ENCODE results near the gene NUCB1. TPM values are rescaled to one million over a fixed set of nuclear protein-coding genes. Genes with fewer than 3 reads are reported as not detected.

NUCB1 gene
- total and polyA plus RNA-seq, 9 of the 15 experiments (the other 6 are each of a cell fraction or from before 2014, with no cell fraction given): 3.1 to 153 (median 71.7) TPM

GRCh38 chr19:48943081-48943480 lies 43.0 kb downstream of the NUCB1 start (continued):
- TF ChIP-seq SAFB (IDR thresholded peaks at IDR 0.05; ENCODE audit: borderline replicate concordance, low read depth, low read length) (no peak), TSC22D4 (tag; IDR thresholded peaks at IDR 0.05) (no peak), ARID3B (CRISPR knock-in tag; IDR thresholded peaks at IDR 0.05; ENCODE audit: borderline replicate concordance) (no peak), ZC3H4 (CRISPR knock-in tag; IDR thresholded peaks at IDR 0.05; ENCODE audit: borderline replicate concordance) (no peak), CCNT2 (IDR thresholded peaks at IDR 0.05; ENCODE audit: borderline replicate concordance, extremely low read depth, insufficient read length, low read depth, low read length) (no peak), NR2C2 (CRISPR knock-in tag; IDR thresholded peaks at IDR 0.05) (no peak), NR2C2 (tag; IDR thresholded peaks at IDR 0.05) (peak; percentile 67), ZNF780A (CRISPR knock-in tag; IDR thresholded peaks at IDR 0.05) (no peak), SMAD2 (IDR thresholded peaks at IDR 0.05; ENCODE audit: low read depth, low read length) (no peak), RBM25 (IDR thresholded peaks at IDR 0.05; ENCODE audit: low read depth, low read length, severe bottlenecking) (no peak), SMAD4 (CRISPR knock-in tag; conservative IDR thresholded peaks at IDR 0.05) (no peak), BMI1 (IDR thresholded peaks at IDR 0.05; ENCODE audit: low read length) (no peak), SLC30A9 (CRISPR knock-in tag; IDR thresholded peaks at IDR 0.05) (no peak), ZFP30 (CRISPR knock-in tag; IDR thresholded peaks at IDR 0.05; ENCODE audit: borderline replicate concordance) (no peak), SIX5 (IDR thresholded peaks at IDR 0.05; ENCODE audit: borderline replicate concordance in 1 of 2, insufficient read depth in 1 of 2, low read depth in 1 of 2, low read length in 2 of 2) (no peak), NONO (IDR thresholded peaks at IDR 0.05; ENCODE audit: low read depth in 2 of 2, low read length in 1 of 2) (no peak), ZNF124 (CRISPR knock-in tag; IDR thresholded peaks at IDR 0.05) (no peak), ZKSCAN8 (CRISPR knock-in tag; IDR thresholded peaks at IDR 0.05) (no peak)
- TF ChIP-seq, protein P1, sequence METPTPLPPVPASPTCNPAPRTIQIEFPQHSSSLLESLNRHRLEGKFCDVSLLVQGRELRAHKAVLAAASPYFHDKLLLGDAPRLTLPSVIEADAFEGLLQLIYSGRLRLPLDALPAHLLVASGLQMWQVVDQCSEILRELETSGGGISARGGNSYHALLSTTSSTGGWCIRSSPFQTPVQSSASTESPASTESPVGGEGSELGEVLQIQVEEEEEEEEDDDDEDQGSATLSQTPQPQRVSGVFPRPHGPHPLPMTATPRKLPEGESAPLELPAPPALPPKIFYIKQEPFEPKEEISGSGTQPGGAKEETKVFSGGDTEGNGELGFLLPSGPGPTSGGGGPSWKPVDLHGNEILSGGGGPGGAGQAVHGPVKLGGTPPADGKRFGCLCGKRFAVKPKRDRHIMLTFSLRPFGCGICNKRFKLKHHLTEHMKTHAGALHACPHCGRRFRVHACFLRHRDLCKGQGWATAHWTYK (CRISPR knock-in tag; IDR thresholded peaks at IDR 0.05): no peak
